ENCODE measurements around the gene SERGEF. TPM values are rescaled to one million over a fixed set of nuclear protein-coding genes. Genes with fewer than 3 reads are reported as not detected.
A peak's percentile ranks its signal among the peaks of the same experiment; 100 is the strongest.

Gene SERGEF
- total RNA-seq, 1 experiment from 2014 or later = 26.1 TPM

DNA sequence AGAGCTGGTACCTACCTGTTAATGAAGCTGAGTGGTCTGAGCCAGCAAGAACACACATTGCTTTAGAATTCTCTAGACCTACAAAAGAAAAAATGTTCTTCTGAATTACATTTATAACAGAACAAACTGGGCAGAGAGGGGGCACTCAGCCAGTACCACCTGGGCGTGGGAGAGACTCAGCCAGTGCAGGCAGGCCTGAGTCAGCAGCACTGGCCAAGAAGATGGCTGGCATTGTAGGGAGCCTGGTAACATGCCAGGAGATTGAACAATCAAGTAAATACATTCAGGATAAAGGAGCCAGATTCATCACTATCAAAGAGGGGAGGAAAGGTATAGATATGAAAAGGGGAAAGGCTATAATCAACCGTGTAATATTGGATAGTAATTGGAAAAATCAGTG is 19.9 kb downstream of the SERGEF start:
- TF ChIP-seq, protein P1, sequence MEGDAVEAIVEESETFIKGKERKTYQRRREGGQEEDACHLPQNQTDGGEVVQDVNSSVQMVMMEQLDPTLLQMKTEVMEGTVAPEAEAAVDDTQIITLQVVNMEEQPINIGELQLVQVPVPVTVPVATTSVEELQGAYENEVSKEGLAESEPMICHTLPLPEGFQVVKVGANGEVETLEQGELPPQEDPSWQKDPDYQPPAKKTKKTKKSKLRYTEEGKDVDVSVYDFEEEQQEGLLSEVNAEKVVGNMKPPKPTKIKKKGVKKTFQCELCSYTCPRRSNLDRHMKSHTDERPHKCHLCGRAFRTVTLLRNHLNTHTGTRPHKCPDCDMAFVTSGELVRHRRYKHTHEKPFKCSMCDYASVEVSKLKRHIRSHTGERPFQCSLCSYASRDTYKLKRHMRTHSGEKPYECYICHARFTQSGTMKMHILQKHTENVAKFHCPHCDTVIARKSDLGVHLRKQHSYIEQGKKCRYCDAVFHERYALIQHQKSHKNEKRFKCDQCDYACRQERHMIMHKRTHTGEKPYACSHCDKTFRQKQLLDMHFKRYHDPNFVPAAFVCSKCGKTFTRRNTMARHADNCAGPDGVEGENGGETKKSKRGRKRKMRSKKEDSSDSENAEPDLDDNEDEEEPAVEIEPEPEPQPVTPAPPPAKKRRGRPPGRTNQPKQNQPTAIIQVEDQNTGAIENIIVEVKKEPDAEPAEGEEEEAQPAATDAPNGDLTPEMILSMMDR (IDR thresholded peaks at IDR 0.05; ENCODE audit: unreplicated experiment) = no peak
- H3K9me3 Mint-ChIP-seq (ENCODE audit: unreplicated experiment) = no peaks in the 10 kb centered on the region
- no peak overlapping the region for H3K4me3 Mint-ChIP-seq (ENCODE audit: unreplicated experiment)
- BruUV-seq (replicated peaks) = no TSS peak
- peak; percentile 82 for DNase-seq (ENCODE audit: unreplicated experiment)
- intact Hi-C loops (cut with micrococcal nuclease) = loop anchor here (1.0 kb wide), 1 partner anchor 113 kb away; the partner anchor contains the start of gene SAAL1
- H3K36me3 Mint-ChIP-seq (ENCODE audit: insufficient read depth, unreplicated experiment) = peaks cover 37% of the 10 kb centered on the region
- ChIA-PET CTCF (interaction anchor here (0.7 to 6.4 kb wide), 9 partner anchors 10 to 834 kb away, joined by 3 to 74 read pairs (median 5); partner anchors contain the start of gene SAAL1), POLR2A (no interaction called here)
- H3K4me1 Mint-ChIP-seq (ENCODE audit: insufficient read depth, unreplicated experiment) = peaks cover 13% of the 10 kb centered on the region
- no peak overlapping the region for H3K27ac Mint-ChIP-seq (ENCODE audit: low read depth, unreplicated experiment)
- no peaks in the 10 kb centered on the region for H3K27me3 Mint-ChIP-seq (ENCODE audit: insufficient read depth, unreplicated experiment)

DNA sequence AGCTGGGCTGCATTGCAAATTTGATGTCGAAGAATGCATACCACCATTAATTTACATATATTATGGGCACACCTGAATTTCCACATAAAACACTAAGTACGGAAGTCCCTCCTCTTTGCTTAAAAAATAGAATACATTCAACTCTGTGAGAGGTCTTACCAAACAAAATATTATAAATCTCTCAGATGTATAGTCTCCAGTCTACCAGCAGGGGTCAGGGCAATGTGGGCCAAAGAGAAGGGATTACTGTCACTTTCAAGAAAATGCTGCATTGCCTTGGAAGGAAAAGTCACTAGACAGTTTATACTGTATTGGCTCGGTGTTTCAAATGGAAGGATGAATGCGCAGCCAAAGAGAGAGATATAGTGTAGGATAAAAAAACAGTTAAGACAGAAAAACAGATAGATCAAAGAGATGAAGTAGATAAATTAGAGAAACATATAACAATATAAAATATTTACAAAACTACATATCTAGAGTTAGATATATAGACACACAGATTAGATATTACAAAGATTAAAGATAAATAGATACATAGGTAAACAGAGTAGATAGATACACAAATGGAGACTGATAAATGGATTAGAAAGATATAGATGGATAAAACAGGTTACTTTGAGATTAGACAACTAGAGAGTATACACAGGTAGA is 20.9 kb downstream of the SERGEF start:
- Mint-ChIP-seq H3K36me3 (ENCODE audit: insufficient read depth, unreplicated experiment) (peaks cover 39% of the 10 kb centered on the region), H3K27me3 (ENCODE audit: insufficient read depth, unreplicated experiment) (no peaks in the 10 kb centered on the region), H3K4me1 (ENCODE audit: insufficient read depth, unreplicated experiment) (peaks cover 17% of the 10 kb centered on the region), H3K4me3 (ENCODE audit: unreplicated experiment) (no peak overlapping the region), H3K27ac (ENCODE audit: low read depth, unreplicated experiment) (no peak overlapping the region), H3K9me3 (ENCODE audit: unreplicated experiment) (no peaks in the 10 kb centered on the region)
- POLR2A ChIA-PET = interaction anchor here (0.6 to 1.3 kb wide), 3 partner anchors 12 to 504 kb away, joined by 3 to 5 read pairs (median 3); no protein-coding TSS in a partner anchor
- peak; percentile 73 for DNase-seq (ENCODE audit: unreplicated experiment)
- BruUV-seq (replicated peaks) = no TSS peak
- CTCF ChIA-PET = interaction anchor here (0.7 to 6.4 kb wide), 20 partner anchors 11 to 833 kb away, joined by 3 to 74 read pairs (median 4); partner anchors contain the start of gene SAAL1
- TF ChIP-seq, protein P1 (IDR thresholded peaks at IDR 0.05; ENCODE audit: unreplicated experiment) = peak; percentile 67
- intact Hi-C loops (cut with micrococcal nuclease) = loop anchor here (1.0 kb wide), 1 partner anchor 114 kb away; the partner anchor contains the start of gene SAAL1

DNA sequence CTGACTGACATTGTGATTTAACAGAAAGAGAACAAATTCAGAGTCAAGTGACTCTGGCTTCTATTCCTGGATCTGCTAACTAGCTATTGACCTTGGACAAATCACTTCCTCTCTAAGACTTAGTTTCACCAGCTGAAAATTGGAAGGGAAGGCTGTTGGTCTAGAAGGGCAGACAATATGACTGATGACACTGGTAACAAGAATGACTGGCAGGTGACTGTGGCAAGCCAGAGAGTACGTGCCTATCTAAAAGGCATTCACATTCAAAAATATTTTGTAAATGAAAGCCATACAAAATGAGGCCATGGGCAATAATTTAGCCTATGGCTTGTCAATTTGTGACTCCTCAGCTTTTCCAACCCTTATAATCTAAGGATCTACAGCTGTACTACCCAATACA is 23.5 kb downstream of the SERGEF start:
- DNase-seq (ENCODE audit: unreplicated experiment) = no peak
- H3K9me3 Mint-ChIP-seq (ENCODE audit: unreplicated experiment) = no peaks in the 10 kb centered on the region
- H3K27ac Mint-ChIP-seq (ENCODE audit: low read depth, unreplicated experiment) = no peak overlapping the region
- ChIA-PET POLR2A (interaction anchor here (0.8 kb wide), 1 partner anchor 118 kb away, joined by 3 read pairs; no protein-coding TSS in a partner anchor), CTCF (interaction anchor here (0.7 to 18.6 kb wide), 9 partner anchors 9 to 358 kb away, joined by 3 to 507 read pairs (median 5); partner anchors contain the start of gene KCNC1)
- H3K36me3 Mint-ChIP-seq (ENCODE audit: insufficient read depth, unreplicated experiment) = peaks cover 23% of the 10 kb centered on the region
- peaks cover 30% of the 10 kb centered on the region for H3K4me1 Mint-ChIP-seq (ENCODE audit: insufficient read depth, unreplicated experiment)
- H3K4me3 Mint-ChIP-seq (ENCODE audit: unreplicated experiment) = no peak overlapping the region
- intact Hi-C loops (cut with micrococcal nuclease) = no loop called here
- TF ChIP-seq, protein P1 (IDR thresholded peaks at IDR 0.05; ENCODE audit: unreplicated experiment) = no peak
- no peaks in the 10 kb centered on the region for H3K27me3 Mint-ChIP-seq (ENCODE audit: insufficient read depth, unreplicated experiment)
- no TSS peak for BruUV-seq (replicated peaks)

DNA sequence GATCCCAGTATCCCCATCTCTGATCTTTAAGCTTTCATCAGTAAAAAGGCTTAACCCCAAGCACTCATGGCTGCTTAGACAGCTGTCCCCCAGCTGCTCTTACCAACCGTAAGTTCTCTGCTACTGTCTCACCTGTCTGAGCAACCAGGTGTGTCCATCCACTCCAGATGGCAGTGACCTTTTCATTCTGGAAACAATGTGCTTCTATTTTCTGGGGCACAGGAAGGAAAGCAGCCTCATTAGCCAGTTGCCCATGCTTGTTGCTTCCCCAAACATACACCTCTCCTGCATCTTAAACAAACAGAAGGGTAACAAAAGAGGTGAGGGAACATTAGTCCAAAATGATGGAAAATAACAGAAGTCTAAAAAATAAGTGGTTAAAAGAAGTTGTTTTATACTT is 24.4 kb downstream of the SERGEF start:
- intact Hi-C loops (cut with micrococcal nuclease) = no loop called here
- peaks cover 18% of the 10 kb centered on the region for H3K36me3 Mint-ChIP-seq (ENCODE audit: insufficient read depth, unreplicated experiment)
- peaks cover 30% of the 10 kb centered on the region for H3K4me1 Mint-ChIP-seq (ENCODE audit: insufficient read depth, unreplicated experiment)
- TF ChIP-seq, protein P1 (IDR thresholded peaks at IDR 0.05; ENCODE audit: unreplicated experiment) = no peak
- ChIA-PET CTCF (interaction anchor here (0.5 to 18.6 kb wide), 11 partner anchors 8 to 387 kb away, joined by 3 to 507 read pairs (median 5); partner anchors contain the start of gene KCNC1), POLR2A (interaction anchor here (0.6 to 2.1 kb wide), 3 partner anchors 79 to 258 kb away, joined by 3 to 5 read pairs (median 3); no protein-coding TSS in a partner anchor)
- H3K27ac Mint-ChIP-seq (ENCODE audit: low read depth, unreplicated experiment) = no peak overlapping the region
- H3K27me3 Mint-ChIP-seq (ENCODE audit: insufficient read depth, unreplicated experiment) = no peaks in the 10 kb centered on the region
- no peak for DNase-seq (ENCODE audit: unreplicated experiment)
- no TSS peak for BruUV-seq (replicated peaks)
- no peaks in the 10 kb centered on the region for H3K9me3 Mint-ChIP-seq (ENCODE audit: unreplicated experiment)
- no peak overlapping the region for H3K4me3 Mint-ChIP-seq (ENCODE audit: unreplicated experiment)
